Skin of body (tissue), 2 donors: Measurements from ENCODE around the gene DOCK8. TPM values are rescaled to one million over a fixed set of nuclear protein-coding genes. Genes with fewer than 3 reads are reported as not detected.

Source experiments
- DNase-seq: peaks from one replicate; lab custom pipeline; 2025; lab: John Stamatoyannopoulos, UW
- total RNA-seq: library from RNA; depleted of rRNA; stranded (reverse); fragments of >200 nt; gene quantifications from one replicate; pipeline ENCODE4 v1.2.3, GENCODE V29; 2014

Gene DOCK8
- total RNA-seq, 1 donor from 2014 or later: 12.1 TPM

- no peak for DNase-seq
Observed at GRCh38 chr9:456365-456764, 241.7 kb downstream of the DOCK8 start.

- DNase-seq: no peak
Observed at GRCh38 chr9:458590-458989, 243.9 kb downstream of the DOCK8 start.

DNA sequence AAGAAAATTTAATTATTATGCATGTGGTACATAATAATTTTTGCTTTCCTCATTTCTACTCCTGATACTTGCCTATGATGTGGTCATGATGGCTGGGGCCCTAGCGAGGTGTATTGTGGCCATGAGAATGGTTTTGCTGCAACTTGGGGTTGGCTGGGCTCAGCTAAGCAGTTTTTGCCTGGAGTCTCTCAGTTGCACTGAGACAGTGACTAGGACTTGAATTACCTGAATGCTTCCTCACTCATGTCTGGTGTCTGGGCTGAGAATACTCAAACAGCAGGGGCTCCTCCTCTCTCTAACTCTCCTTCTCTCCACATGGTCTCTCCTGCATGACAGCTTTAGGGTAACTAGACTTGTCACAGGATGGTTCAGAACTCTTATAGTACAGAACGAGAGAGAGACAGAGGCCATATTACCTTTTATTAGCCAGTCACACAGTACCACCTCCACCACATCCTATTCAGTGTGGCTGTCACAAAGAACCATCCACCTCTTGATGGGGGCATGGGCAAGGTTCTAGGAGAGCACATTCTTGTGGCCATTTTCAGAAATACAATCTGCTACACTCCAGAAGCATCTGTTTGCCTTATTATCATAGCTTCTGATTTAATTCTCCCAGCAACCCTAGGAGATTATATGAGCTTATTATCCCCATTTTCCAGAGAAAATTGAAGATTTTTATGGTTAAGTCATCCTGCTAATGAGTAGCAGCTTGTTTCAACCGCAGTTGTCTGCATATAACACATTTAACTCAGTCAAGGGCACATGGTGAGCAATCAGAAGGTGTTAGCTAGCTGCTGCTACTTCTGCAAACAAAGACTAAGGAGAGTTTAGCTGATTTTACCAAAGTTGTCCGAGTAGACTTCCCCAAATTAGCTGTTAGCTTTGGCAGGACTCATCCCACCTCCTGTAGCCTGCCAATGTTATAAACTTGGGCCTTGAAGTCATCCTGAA is 245.1 kb downstream of the DOCK8 start:
- DNase-seq: no peak

- no peak for DNase-seq
Observed at GRCh38 chr9:462121-462520, 247.5 kb downstream of the DOCK8 start.

GRCh38 chr9:462606-463005 is 247.9 kb downstream of the DOCK8 start:
- no peak for DNase-seq

DNA sequence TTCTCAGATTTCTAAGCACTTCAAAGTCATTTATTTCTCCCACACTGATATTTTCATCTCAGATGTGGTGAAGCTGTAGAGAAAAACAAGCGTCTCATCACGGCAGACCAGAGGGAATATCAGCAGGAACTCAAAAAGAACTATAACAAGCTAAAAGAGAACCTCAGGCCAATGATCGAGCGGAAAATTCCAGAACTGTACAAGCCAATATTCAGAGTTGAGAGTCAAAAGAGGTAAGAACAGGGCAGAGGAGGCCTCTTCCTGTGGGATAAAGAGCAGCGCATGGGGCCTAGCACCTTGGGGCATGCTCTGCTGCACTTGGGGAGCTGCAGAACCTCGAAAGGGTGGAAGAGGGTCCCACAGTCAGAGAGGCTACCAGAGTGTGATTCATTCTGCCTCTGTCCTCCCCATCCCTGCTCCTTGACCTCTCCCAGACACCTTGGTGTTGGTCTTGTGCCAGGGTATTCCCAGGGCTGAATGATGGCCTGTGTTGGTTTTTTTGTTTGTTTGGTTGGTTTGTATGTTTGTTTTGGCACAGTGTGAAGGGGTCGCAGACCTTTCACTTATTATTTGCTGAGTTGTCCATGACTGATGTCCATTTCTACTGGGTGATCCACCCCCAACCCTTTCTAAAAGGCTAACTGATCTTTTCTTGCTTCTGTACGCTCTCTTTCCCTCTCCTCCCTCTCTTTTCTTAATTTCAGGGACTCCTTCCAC is 248.9 kb downstream of the DOCK8 start:
- DNase-seq: no peak

- DNase-seq: no peak
Observed at GRCh38 chr9:466747-467146, 252.1 kb downstream of the DOCK8 start.

- no peak for DNase-seq
Observed at GRCh38 chr9:468766-469426, 254.2 kb downstream of the DOCK8 start.

- DNase-seq: peak; percentile 79
Observed at GRCh38 chr9:469672-470551, 255.2 kb downstream of the DOCK8 start.

- DNase-seq: no peak
Observed at GRCh38 chr9:470552-471194, 256.0 kb downstream of the DOCK8 start.

- DNase-seq: no peak
Observed at GRCh38 chr9:471320-471719, 256.7 kb downstream of the DOCK8 start.

GRCh38 chr9:472479-473075 is 257.9 kb downstream of the DOCK8 start:
- no peak for DNase-seq

- DNase-seq: no peak
Observed at GRCh38 chr9:477193-477592, 262.5 kb downstream of the DOCK8 start.

GRCh38 chr9:479304-479970 is 264.8 kb downstream of the DOCK8 start:
- no peak for DNase-seq

DNA sequence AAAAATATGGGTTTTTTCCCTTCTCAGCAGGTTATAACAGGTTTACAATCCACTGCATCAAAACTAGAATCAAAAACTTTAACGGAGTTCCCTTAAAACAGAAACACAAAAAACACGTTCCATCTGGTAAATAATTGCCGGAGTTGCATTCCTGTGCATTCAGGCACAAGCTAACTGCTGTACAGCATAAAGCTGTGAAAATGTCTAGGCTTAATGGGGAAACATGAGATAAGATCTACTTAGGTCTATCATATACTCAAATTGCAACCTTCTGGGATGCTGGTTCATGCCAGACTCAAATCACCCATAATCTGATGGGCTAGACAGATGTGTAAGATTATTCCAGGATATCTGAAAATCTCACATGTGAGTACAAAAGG is 265.3 kb downstream of the DOCK8 start:
- DNase-seq: no peak

DNA sequence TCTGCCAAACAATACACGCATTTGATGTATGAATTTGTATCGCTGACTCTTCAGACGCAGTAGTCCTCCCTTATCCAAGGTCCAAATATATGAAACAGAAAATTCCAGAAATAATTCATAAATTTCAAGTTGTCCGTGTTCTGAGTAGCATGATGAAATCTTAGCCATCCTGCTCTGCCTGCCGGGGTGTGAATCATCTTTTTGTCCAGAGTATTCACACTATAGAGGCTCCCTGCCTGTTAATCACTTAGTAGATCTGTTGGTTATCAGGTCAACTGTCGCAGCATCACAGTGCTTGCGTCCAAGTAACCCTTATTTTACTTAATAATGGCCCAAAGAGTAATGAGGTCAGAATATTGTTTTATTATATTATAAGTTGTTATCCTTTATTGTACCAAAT is 268.1 kb downstream of the DOCK8 start:
- DNase-seq: no peak

GRCh38 chr9:486156-486555 is 271.5 kb downstream of the DOCK8 start:
- no peak for DNase-seq

DNA sequence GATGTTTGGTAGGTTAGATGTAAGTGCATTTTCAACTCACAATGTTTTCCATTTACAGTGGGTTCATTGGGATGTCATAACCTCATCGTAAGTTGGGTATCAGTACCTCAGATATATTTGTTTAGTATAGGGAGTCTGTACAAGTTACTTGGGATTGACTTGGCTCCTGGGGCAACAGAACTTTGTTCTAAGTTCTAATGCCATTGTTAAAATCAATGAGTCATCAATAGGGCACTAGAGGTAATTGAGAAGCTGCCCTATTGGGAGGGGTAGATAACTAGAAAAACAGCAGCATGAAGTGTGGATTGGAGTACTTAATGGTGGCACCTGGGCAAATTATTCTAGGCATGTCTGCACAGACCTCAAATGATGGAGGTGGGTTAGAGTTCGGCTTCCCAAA is 272.8 kb downstream of the DOCK8 start:
- DNase-seq: no peak

- no peak for DNase-seq
Observed at GRCh38 chr9:488448-488847, 273.8 kb downstream of the DOCK8 start.
